PC-3 (cell line): Measurements from ENCODE around the gene POLR2L. TPM values are rescaled to one million over a fixed set of nuclear protein-coding genes. Genes with fewer than 3 reads are reported as not detected.

Source experiments
- ATAC-seq: fragments of 200-7000 bp; cut with Tn5 transposase; 2 replicates; pipeline ENCODE4 v1.9.1; 2020; ENCODE audit warnings: mild to moderate bottlenecking, moderate library complexity
- BruUV-seq: library from RNA; stranded (reverse); fragments of 400-500 nt; replicated peaks from 2 replicates; lab custom pipeline; 2021; lab: Mats Ljungman, UMichigan
- CTCF ChIA-PET: fragments of 300-600 bp; sonication (Branson Sonifier 250); formaldehyde crosslinking; loops from one replicate; lab custom pipeline; 2022; ENCODE audit warnings: antibody characterized with exemption; lab: Charles Lee
- POLR2A ChIA-PET: fragments of 300-600 bp; sonication (Branson Sonifier 250); formaldehyde crosslinking; loops from one replicate; lab custom pipeline; 2022; ENCODE audit warnings: antibody characterized with exemption; ENCODE audit not compliant: unreplicated experiment; lab: Charles Lee
- DNase-seq: peaks from one replicate; pipeline ENCODE4 v3.0.0-alpha.2; 2015
- H2AFZ ChIP-seq: fragments of 300-600 bp; sonication (generic); 2 replicates; pipeline ENCODE4 v1.6.0; 2016; ENCODE audit warnings: antibody characterized with exemption, low read length
- H3F3A ChIP-seq: fragments of 300-600 bp; sonication (generic); one replicate; pipeline ENCODE4 v1.6.0; 2017; ENCODE audit warnings: antibody characterized with exemption, low read length, control low read depth, mild to moderate bottlenecking; ENCODE audit not compliant: unreplicated experiment
- H3K27ac ChIP-seq: fragments of 300-600 bp; sonication (generic); 2 replicates; pipeline ENCODE4 v1.5.1; 2016; ENCODE audit warnings: mild to moderate bottlenecking, low read length
- H3K27me3 ChIP-seq: fragments of 300-600 bp; sonication (generic); 2 replicates; pipeline ENCODE4 v1.6.1; 2016; ENCODE audit warnings: low read length, mixed read lengths
- H3K36me3 ChIP-seq: fragments of 300-600 bp; sonication (generic); 2 replicates; pipeline ENCODE4 v1.6.1; 2016; ENCODE audit warnings: low read depth, mixed run types, low read length, mixed read lengths
- H3K4me1 ChIP-seq: fragments of 300-600 bp; sonication (generic); 2 replicates; pipeline ENCODE4 v1.5.1; 2016; ENCODE audit warnings: low read length; ENCODE audit not compliant: insufficient read depth
- H3K4me2 ChIP-seq: fragments of 300-600 bp; sonication (generic); 2 replicates; pipeline ENCODE4 v1.6.0; 2016; ENCODE audit warnings: low read length
- H3K4me3 ChIP-seq: fragments of 300-600 bp; sonication (generic); 2 replicates; pipeline ENCODE4 v1.5.1; 2016; ENCODE audit warnings: mild to moderate bottlenecking, low read length, mixed read lengths
- H3K79me2 ChIP-seq: fragments of 300-600 bp; sonication (generic); 2 replicates; pipeline ENCODE4 v1.6.1; 2017; ENCODE audit warnings: low read length, mixed read lengths
- H3K9ac ChIP-seq: fragments of 300-600 bp; sonication (generic); 2 replicates; pipeline ENCODE4 v1.6.0; 2016; ENCODE audit warnings: mild to moderate bottlenecking, low read length
- H3K9me2 ChIP-seq: fragments of 300-600 bp; sonication (generic); replicated peaks from 2 replicates; pipeline ENCODE4 v1.6.1; 2016; ENCODE audit warnings: mixed run types, low read length, mixed read lengths
- H3K9me3 ChIP-seq: fragments of 300-600 bp; sonication (generic); 2 replicates; pipeline ENCODE4 v1.6.1; 2016; ENCODE audit warnings: low read length, mixed read lengths
- H4K20me1 ChIP-seq: fragments of 300-600 bp; sonication (generic); 2 replicates; pipeline ENCODE4 v1.6.1; 2016; ENCODE audit warnings: low read length, mixed read lengths
- CTCF ChIP-seq: fragments of 300-600 bp; sonication (generic); conservative IDR thresholded peaks from 2 replicates; pipeline ENCODE4 v1.5.1; 2017; ENCODE audit warnings: antibody characterized with exemption, low read depth, mild to moderate bottlenecking, low read length
- EZH2 ChIP-seq: fragments of 300-600 bp; sonication (generic); IDR thresholded peaks from one replicate; pipeline ENCODE4 v1.6.1; 2017; ENCODE audit warnings: antibody characterized with exemption, mild to moderate bottlenecking, low read length; ENCODE audit not compliant: unreplicated experiment
- EZH2phosphoT487 ChIP-seq: fragments of 300-600 bp; sonication (generic); IDR thresholded peaks from 2 replicates; pipeline ENCODE4 v1.6.1; 2018; ENCODE audit warnings: mild to moderate bottlenecking, antibody characterized with exemption, low read length, borderline replicate concordance
- intact Hi-C: fragments of 100-400 bp; cut with micrococcal nuclease; formaldehyde crosslinking; loops from 2 replicates; pipeline ENCODE4 v1.9.0; 2023
- total RNA-seq: library from RNA; depleted of rRNA; stranded (reverse); fragments of >200 nt; gene quantifications from 2 replicates; pipeline ENCODE4 v1.2.3, GENCODE V29; 2014

POLR2L gene
- total RNA-seq, 1 experiment from 2014 or later = 1,148 TPM

DNA sequence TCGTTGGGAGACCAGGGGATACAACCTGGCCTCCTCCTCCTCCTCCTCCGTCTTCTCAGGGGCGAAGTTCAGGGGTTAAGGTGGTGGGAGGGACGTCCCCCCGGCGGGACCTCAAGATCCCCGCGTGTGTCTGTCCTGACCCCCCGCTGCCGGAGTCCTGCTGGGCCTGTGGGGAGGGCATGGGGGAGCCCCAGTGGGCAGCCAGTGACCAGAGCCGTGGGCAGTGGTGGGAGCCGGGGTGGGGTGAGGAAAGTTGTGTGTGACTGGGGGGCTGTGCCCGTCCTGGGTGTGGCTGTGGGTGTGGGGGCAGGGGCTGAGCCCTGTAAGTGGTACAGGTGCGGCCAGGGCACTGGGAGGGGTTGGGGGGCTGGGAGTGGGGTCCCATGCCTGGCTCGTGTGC lies 10.4 kb upstream of the POLR2L start:
- ATAC-seq (no peak), DNase-seq (no peak)
- H3K36me3 ChIP-seq = no peaks in the 10 kb centered on the region; the same call in 1 of the 2 replicates
- H3K9ac ChIP-seq = no peak overlapping the region
- H3K9me3 ChIP-seq = no peaks in the 10 kb centered on the region
- H2AFZ ChIP-seq = no peak overlapping the region
- H3F3A ChIP-seq = no peaks in the 10 kb centered on the region
- ChIA-PET CTCF (no interaction called here), POLR2A (no interaction called here)
- no peak overlapping the region for H3K4me3 ChIP-seq
- H3K4me1 ChIP-seq = no peaks in the 10 kb centered on the region
- H3K27me3 ChIP-seq = no peaks in the 10 kb centered on the region
- H4K20me1 ChIP-seq = no peaks in the 10 kb centered on the region
- 0 out of 2 replicates have a peak, but pooled peaks cover 5% of the 10 kb centered on the region for H3K79me2 ChIP-seq
- intact Hi-C loops = no loop called here
- TF ChIP-seq CTCF (no peak), EZH2phosphoT487 (no peak), EZH2 (no peak)
- H3K27ac ChIP-seq = no peak overlapping the region
- no peaks in the 10 kb centered on the region for H3K9me2 ChIP-seq
- BruUV-seq = no TSS peak
- no peak overlapping the region for H3K4me2 ChIP-seq

DNA sequence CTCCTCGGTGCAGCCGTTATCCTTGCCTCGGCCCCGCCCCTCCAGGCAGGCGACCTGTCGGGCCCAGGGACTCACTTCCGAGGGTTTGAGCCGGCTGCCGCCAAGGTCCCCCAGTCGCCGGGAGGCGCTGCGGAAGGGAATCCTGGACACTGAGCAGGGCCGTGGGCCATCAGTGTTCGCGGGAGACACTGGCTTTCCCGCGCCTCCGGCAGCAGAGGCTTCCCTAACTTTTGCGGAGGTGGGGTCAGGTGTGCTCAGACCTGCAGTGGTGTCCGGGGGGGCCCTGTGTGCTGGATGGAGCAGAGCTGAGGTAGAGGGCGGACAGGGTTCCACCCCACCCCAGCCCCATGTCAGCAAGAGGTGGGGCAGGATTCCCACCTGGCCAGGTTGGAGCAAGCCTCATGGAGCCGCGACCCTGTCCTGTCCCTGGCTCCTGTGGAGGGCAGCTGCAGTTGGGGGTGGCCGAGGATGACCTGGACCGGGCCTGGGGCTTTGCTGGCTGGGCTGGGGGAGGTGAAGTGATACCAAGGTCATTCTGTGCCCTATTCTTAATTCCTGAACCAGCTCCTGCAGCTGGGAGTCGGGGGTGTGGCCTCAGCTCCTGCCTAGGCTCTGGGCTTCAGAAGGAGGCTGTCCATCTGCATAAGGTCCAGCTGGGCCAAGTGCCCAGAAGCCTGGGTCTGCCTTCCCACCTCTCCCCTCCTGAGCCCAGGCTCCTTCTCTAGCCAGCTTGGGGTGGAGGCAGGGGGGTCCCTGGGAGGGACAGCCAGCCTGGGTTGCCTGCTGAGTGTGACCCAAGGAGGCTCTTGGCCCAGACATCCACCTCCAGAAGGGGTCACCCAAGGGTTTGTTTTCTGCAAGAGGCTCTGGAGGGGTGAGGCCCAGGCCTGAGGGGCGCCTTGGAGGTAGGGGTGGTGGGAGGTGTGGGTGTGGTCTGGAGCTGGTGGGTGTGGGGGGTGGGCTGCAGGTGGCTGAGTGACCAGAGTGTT lies 8.7 kb upstream of the POLR2L start:
- ATAC-seq (no peak), DNase-seq (no peak)
- CTCF ChIA-PET = no interaction called here
- no peaks in the 10 kb centered on the region; the same call in 1 of the 2 replicates for H3K36me3 ChIP-seq
- POLR2A ChIA-PET = no interaction called here
- no peaks in the 10 kb centered on the region for H3F3A ChIP-seq
- no peaks in the 10 kb centered on the region for H3K27me3 ChIP-seq
- no peaks in the 10 kb centered on the region; the same call in 1 of the 2 replicates for H4K20me1 ChIP-seq
- TF ChIP-seq EZH2 = no peak
- peak; percentile 21; the same call in 1 of the 2 replicates for TF ChIP-seq CTCF
- BruUV-seq = no TSS peak
- intact Hi-C loops = no loop called here
- peaks cover 16% of the 10 kb centered on the region for H3K79me2 ChIP-seq
- no peak overlapping the region for H2AFZ ChIP-seq
- no peak overlapping the region for H3K9ac ChIP-seq
- H3K4me3 ChIP-seq = no peak overlapping the region
- H3K27ac ChIP-seq = no peak overlapping the region
- H3K4me2 ChIP-seq = no peak overlapping the region
- no peaks in the 10 kb centered on the region for H3K9me2 ChIP-seq
- peaks cover 6% of the 10 kb centered on the region; the same call in 1 of the 2 replicates for H3K4me1 ChIP-seq
- H3K9me3 ChIP-seq = no peaks in the 10 kb centered on the region
